Central memory CD4-positive, alpha-beta T cell (primary cell): ENCODE measurements around the gene MLST8.
"Not testable (repeated sequence)": the region's sequence is repeated elsewhere in the genome, so short reads cannot be mapped to it uniquely, and the experiment has no call there.

Source experiments
- DNase-seq: peaks from one replicate; pipeline ENCODE4 v3.0.0; 2022

MLST8 gene

GRCh38 chr16:2232094-2232990 is 27.1 kb downstream of the MLST8 start:
- DNase-seq = no peak

GRCh38 chr16:2233046-2233775 is 28.0 kb downstream of the MLST8 start:
- DNase-seq = no peak

- no peak for DNase-seq
Observed at GRCh38 chr16:2233872-2234812, 28.9 kb downstream of the MLST8 start.

GRCh38 chr16:2234813-2235170 is 29.5 kb downstream of the MLST8 start:
- no peak for DNase-seq

- no peak for DNase-seq
Observed at GRCh38 chr16:2235234-2235651, 30.0 kb downstream of the MLST8 start.

- no peak for DNase-seq
Observed at GRCh38 chr16:2235695-2236336, 30.6 kb downstream of the MLST8 start.

GRCh38 chr16:2236337-2237101 is 31.3 kb downstream of the MLST8 start, which contains the start of gene DNASE1L2:
DNASE1L2 (plus strand) TSS chr16:2236444; CDS start chr16:2236817, 373 bp downstream.
- DNase-seq = no peak

- no peak for DNase-seq
Observed at GRCh38 chr16:2237102-2237482, 31.8 kb downstream of the MLST8 start.

GRCh38 chr16:2237493-2238149 is 32.4 kb downstream of the MLST8 start:
- DNase-seq = no peak

- DNase-seq = no peak
Observed at GRCh38 chr16:2238150-2238837, 33.0 kb downstream of the MLST8 start.

GRCh38 chr16:2238838-2239675 is 33.8 kb downstream of the MLST8 start:
- no peak for DNase-seq

GRCh38 chr16:2240331-2240730 is 35.1 kb downstream of the MLST8 start:
- not testable (repeated sequence) for DNase-seq

GRCh38 chr16:2242598-2242997 is 37.3 kb downstream of the MLST8 start:
- no peak for DNase-seq

- no peak for DNase-seq
Observed at GRCh38 chr16:2243031-2243528, 37.8 kb downstream of the MLST8 start.

GRCh38 chr16:2243781-2244180 is 38.5 kb downstream of the MLST8 start:
- DNase-seq = no peak

- DNase-seq = no peak
Observed at GRCh38 chr16:2244301-2244700, 39.0 kb downstream of the MLST8 start.

GRCh38 chr16:2244926-2245795 is 39.9 kb downstream of the MLST8 start:
- DNase-seq = no peak

- no peak for DNase-seq
Observed at GRCh38 chr16:2246301-2246885, 41.1 kb downstream of the MLST8 start.
